HepG2 (cell line): Measurements from ENCODE around the gene RAB20. TPM values are rescaled to one million over a fixed set of nuclear protein-coding genes. Genes with fewer than 3 reads are reported as not detected.

Source experiments
- ARNT ChIP-seq: fragments of 450-650 bp; IDR thresholded peaks from 2 replicates; pipeline ENCODE4 v1.6.1; 2017
- ETV5 ChIP-seq: IDR thresholded peaks from 2 replicates; pipeline ENCODE4 v1.6.1; 2018; ENCODE audit warnings: missing biosample characterization, missing genetic modification reagents, inconsistent platforms, borderline replicate concordance
- ETV6 ChIP-seq: sonication (generic); formaldehyde crosslinking; conservative IDR thresholded peaks from 2 replicates; pipeline ENCODE4 v1.4.0; 2020; ENCODE audit warnings: missing genetic modification reagents
- FIP1L1 ChIP-seq: fragments of 200-400 bp; formaldehyde crosslinking; IDR thresholded peaks from 2 replicates; pipeline ENCODE4 v1.6.1; 2018; ENCODE audit warnings: low read depth, mild to moderate bottlenecking, low read length, moderate library complexity, borderline replicate concordance; ENCODE audit not compliant: insufficient read depth
- FLYWCH1 ChIP-seq: sonication (generic); formaldehyde crosslinking; IDR thresholded peaks from 2 replicates; pipeline ENCODE4 v1.8.1; 2023; ENCODE audit warnings: mild to moderate bottlenecking, missing genetic modification reagents
- KLF13 ChIP-seq: sonication (generic); formaldehyde crosslinking; IDR thresholded peaks from 2 replicates; pipeline ENCODE4 v1.4.0; 2020; ENCODE audit warnings: mild to moderate bottlenecking, missing genetic modification reagents
- KLF15 ChIP-seq: sonication (generic); formaldehyde crosslinking; IDR thresholded peaks from 2 replicates; pipeline ENCODE4 v1.8.1; 2023; ENCODE audit warnings: borderline replicate concordance, mild to moderate bottlenecking, inconsistent platforms, missing genetic modification reagents, mixed read lengths
- MTF1 ChIP-seq: sonication (generic); formaldehyde crosslinking; IDR thresholded peaks from 2 replicates; pipeline ENCODE4 v1.5.0; 2020; ENCODE audit warnings: missing genetic modification reagents
- NR2F6 ChIP-seq, 2 experiments: IDR thresholded peaks; 2 replicates each; pipeline ENCODE4 v1.6.1; 2016; ENCODE audit warnings: antibody characterized with exemption in 1 of 2, mild to moderate bottlenecking in 1 of 2
- PHF8 ChIP-seq: sonication (generic); formaldehyde crosslinking; IDR thresholded peaks from 2 replicates; pipeline ENCODE4 v1.5.0; 2020; ENCODE audit warnings: missing genetic modification reagents
- RARA ChIP-seq: IDR thresholded peaks from 2 replicates; pipeline ENCODE4 v1.6.1; 2016; ENCODE audit warnings: missing genetic modification reagents, missing compliant biosample characterization
- RFXANK ChIP-seq: IDR thresholded peaks from 2 replicates; pipeline ENCODE4 v1.6.1; 2016
- SAP130 ChIP-seq: IDR thresholded peaks from 2 replicates; pipeline ENCODE4 v1.6.1; 2016; ENCODE audit warnings: low read depth
- SMC3 ChIP-seq: IDR thresholded peaks from 2 replicates; pipeline ENCODE4 v1.6.1; 2011; ENCODE audit warnings: low read length, improper control_type of control experiment
- SNAPC2 ChIP-seq: sonication (generic); formaldehyde crosslinking; IDR thresholded peaks from 2 replicates; pipeline ENCODE4 v1.8.1; 2022; ENCODE audit warnings: mild to moderate bottlenecking, missing genetic modification reagents
- SP4 ChIP-seq: sonication (generic); formaldehyde crosslinking; IDR thresholded peaks from 2 replicates; pipeline ENCODE4 v1.8.1; 2023; ENCODE audit warnings: mild to moderate bottlenecking, missing genetic modification reagents
- TCF12 ChIP-seq, 2 experiments: fragments of 450-650 bp in 1 of 2; sonication (generic) in 1 of 2; formaldehyde crosslinking in 1 of 2; IDR thresholded peaks; 2 replicates each; pipeline versions ENCODE4 v1.6.1 to v1.8.0; 2017 to 2022; ENCODE audit warnings: antibody characterized with exemption in 1 of 2, mild to moderate bottlenecking in 1 of 2, missing genetic modification reagents in 1 of 2, moderate library complexity in 1 of 2
- WIZ ChIP-seq: sonication (generic); formaldehyde crosslinking; IDR thresholded peaks from 2 replicates; pipeline ENCODE4 v1.5.1; 2020; ENCODE audit warnings: mild to moderate bottlenecking, missing genetic modification reagents
- ZFYVE20 ChIP-seq: sonication (generic); formaldehyde crosslinking; IDR thresholded peaks from 2 replicates; pipeline ENCODE4 v1.8.0; 2023; ENCODE audit warnings: low read depth, mild to moderate bottlenecking, moderate library complexity, missing genetic modification reagents, borderline replicate concordance
- ZNF543 ChIP-seq: sonication (generic); formaldehyde crosslinking; IDR thresholded peaks from 2 replicates; pipeline ENCODE4 v1.4.0; 2020; ENCODE audit warnings: mild to moderate bottlenecking, missing genetic modification reagents
- ZNF672 ChIP-seq: sonication (generic); formaldehyde crosslinking; IDR thresholded peaks from 2 replicates; pipeline ENCODE4 v1.8.1; 2022; ENCODE audit warnings: missing genetic modification reagents
- ZNF75D ChIP-seq: sonication (generic); formaldehyde crosslinking; IDR thresholded peaks from 2 replicates; pipeline ENCODE4 v1.8.1; 2023; ENCODE audit warnings: missing genetic modification reagents, mild to moderate bottlenecking, borderline replicate concordance
- ZNF792 ChIP-seq: IDR thresholded peaks from 2 replicates; pipeline ENCODE4 v1.6.1; 2016
- ZNF850 ChIP-seq: sonication (generic); formaldehyde crosslinking; conservative IDR thresholded peaks from 2 replicates; pipeline ENCODE4 v1.9.0; 2021; ENCODE audit warnings: mild to moderate bottlenecking, missing genetic modification reagents
- polyA plus RNA-seq, 8 experiments: library from polyadenylated mRNA; depleted of rRNA in 3 of 8; stranded (reverse) in 7 of 8; unstranded in 1 of 8; fragments of >200 nt; fragmentation: Illumina TruSeq in 4 of 8; extraction: Trizol in 4 of 8; gene quantifications; 2 replicates each; pipeline versions ENCODE4 v1.2.1 to v1.2.3, GENCODE V29; 2011 to 2016; ENCODE audit warnings: low read depth in 4 of 8, missing spikeins in 1 of 8, mixed read lengths in 1 of 8; ENCODE audit not compliant: insufficient read depth in 1 of 8
- total RNA-seq, 5 experiments: library from RNA; depleted of rRNA; stranded (reverse); fragments of >200 nt; fragmentation: Illumina TruSeq; extraction: Trizol; gene quantifications; 2 replicates each; pipeline ENCODE4 v1.2.3, GENCODE V29; 2016; ENCODE audit warnings: low read depth in 1 of 5
- TF ChIP-seq, protein P1 (sequence below): sonication (generic); formaldehyde crosslinking; IDR thresholded peaks from 2 replicates; pipeline ENCODE4 v1.4.0; 2020; ENCODE audit warnings: missing genetic modification reagents, low read depth, mild to moderate bottlenecking, borderline replicate concordance
- TF ChIP-seq, protein P2 (sequence below): IDR thresholded peaks from 2 replicates; pipeline ENCODE4 v1.4.0; 2020; ENCODE audit warnings: mild to moderate bottlenecking, missing genetic modification reagents

The RAB20 gene
- total and polyA plus RNA-seq, 2 of the 13 experiments (the other 11 are each of a cell fraction or from before 2014, with no cell fraction given): 15.6 to 30.5 TPM

DNA sequence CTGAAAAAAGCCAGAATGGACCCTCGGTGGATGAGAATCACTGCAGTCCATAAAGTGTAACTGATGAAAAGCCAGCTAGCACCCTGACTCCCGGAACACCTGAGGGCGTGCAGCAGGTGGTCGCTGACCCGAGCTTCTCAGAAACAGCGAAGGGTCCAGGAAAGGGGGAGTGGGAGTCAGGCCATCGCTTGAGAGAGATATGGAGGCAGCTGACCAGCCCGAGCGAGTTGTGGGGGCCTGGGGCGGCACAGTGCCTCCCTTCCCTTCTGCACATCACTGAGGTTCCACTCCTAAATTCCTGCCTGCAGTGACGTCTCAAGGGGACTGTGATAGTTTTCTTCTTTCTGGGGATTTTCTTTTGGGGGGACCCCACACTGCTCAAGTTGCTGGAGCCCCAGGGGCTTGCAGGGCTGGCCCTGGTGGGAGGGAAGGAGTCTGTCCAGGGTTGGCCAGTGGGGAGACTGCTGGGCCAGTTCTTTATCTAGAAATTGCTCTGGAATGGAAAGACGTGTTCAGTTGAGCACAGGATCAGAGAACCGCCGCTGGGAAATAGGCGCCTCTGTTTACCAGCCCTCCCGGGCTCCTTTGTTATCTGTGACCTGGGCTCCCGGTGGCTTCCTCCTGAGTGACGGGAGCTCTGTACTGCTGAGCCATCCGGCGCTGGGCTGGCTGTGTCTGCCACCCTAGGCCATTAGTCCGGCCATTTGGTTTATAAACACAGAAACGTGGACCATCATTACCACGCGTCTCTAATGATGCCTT, 71.3 kb downstream of the RAB20 start (continued):
- TF ChIP-seq TCF12 (IDR thresholded peaks at IDR 0.05): no peak
- no peak for TF ChIP-seq TCF12 (CRISPR knock-in tag; IDR thresholded peaks at IDR 0.05)
- TF ChIP-seq, protein P1, sequence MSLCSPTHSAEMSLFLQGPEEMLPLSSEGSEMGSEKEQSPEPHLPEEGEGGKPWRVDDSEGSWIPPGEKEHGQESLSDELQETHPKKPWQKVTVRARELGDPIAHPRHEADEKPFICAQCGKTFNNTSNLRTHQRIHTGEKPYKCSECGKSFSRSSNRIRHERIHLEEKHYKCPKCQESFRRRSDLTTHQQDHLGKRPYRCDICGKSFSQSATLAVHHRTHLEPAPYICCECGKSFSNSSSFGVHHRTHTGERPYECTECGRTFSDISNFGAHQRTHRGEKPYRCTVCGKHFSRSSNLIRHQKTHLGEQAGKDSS (CRISPR knock-in tag): no peak
- TF ChIP-seq SMC3: no peak
- TF ChIP-seq ZNF75D (CRISPR knock-in tag): no peak
- peak; percentile 49 for TF ChIP-seq RARA (CRISPR knock-in tag)
- TF ChIP-seq ETV5 (CRISPR knock-in tag): peak; percentile 63; the same call in 1 of the 2 replicates
- TF ChIP-seq SP4 (CRISPR knock-in tag): no peak
- no peak for TF ChIP-seq FLYWCH1
- no peak for TF ChIP-seq ETV6
- no peak for TF ChIP-seq KLF13 (CRISPR knock-in tag)
- TF ChIP-seq PHF8 (CRISPR knock-in tag): no peak
- TF ChIP-seq SAP130 (CRISPR knock-in tag): peak; percentile 59
- TF ChIP-seq ARNT: no peak
- no peak for TF ChIP-seq WIZ (CRISPR knock-in tag)
- no peak for TF ChIP-seq RFXANK (CRISPR knock-in tag)
- no peak for TF ChIP-seq ZNF792
- TF ChIP-seq, protein P2, sequence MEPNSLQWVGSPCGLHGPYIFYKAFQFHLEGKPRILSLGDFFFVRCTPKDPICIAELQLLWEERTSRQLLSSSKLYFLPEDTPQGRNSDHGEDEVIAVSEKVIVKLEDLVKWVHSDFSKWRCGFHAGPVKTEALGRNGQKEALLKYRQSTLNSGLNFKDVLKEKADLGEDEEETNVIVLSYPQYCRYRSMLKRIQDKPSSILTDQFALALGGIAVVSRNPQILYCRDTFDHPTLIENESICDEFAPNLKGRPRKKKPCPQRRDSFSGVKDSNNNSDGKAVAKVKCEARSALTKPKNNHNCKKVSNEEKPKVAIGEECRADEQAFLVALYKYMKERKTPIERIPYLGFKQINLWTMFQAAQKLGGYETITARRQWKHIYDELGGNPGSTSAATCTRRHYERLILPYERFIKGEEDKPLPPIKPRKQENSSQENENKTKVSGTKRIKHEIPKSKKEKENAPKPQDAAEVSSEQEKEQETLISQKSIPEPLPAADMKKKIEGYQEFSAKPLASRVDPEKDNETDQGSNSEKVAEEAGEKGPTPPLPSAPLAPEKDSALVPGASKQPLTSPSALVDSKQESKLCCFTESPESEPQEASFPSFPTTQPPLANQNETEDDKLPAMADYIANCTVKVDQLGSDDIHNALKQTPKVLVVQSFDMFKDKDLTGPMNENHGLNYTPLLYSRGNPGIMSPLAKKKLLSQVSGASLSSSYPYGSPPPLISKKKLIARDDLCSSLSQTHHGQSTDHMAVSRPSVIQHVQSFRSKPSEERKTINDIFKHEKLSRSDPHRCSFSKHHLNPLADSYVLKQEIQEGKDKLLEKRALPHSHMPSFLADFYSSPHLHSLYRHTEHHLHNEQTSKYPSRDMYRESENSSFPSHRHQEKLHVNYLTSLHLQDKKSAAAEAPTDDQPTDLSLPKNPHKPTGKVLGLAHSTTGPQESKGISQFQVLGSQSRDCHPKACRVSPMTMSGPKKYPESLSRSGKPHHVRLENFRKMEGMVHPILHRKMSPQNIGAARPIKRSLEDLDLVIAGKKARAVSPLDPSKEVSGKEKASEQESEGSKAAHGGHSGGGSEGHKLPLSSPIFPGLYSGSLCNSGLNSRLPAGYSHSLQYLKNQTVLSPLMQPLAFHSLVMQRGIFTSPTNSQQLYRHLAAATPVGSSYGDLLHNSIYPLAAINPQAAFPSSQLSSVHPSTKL (CRISPR knock-in tag): peak; percentile 69
- TF ChIP-seq SNAPC2: no peak
- TF ChIP-seq MTF1 (CRISPR knock-in tag): no peak
- no peak for TF ChIP-seq FIP1L1
- TF ChIP-seq ZNF850 (CRISPR knock-in tag): no peak
- no peak for TF ChIP-seq ZFYVE20 (CRISPR knock-in tag)
- no peak for TF ChIP-seq ZNF672
- no peak for TF ChIP-seq ZNF543
- TF ChIP-seq NR2F6 (IDR thresholded peaks at IDR 0.05): peak; percentile 65
- TF ChIP-seq NR2F6 (CRISPR knock-in tag; IDR thresholded peaks at IDR 0.05): peak; percentile 52
- TF ChIP-seq KLF15 (CRISPR knock-in tag): no peak
